Caco-2 (cell line): ENCODE data around the gene MEX3C. TPM values are rescaled to one million over a fixed set of nuclear protein-coding genes. Genes with fewer than 3 reads are reported as not detected.

Experiments used
- BruUV-seq: library from RNA; stranded (reverse); fragments of 400-500 nt; replicated peaks from 2 replicates; lab custom pipeline; 2021; lab: Mats Ljungman, UMichigan
- CTCF ChIA-PET: fragments of 300-600 bp; sonication (Branson Sonifier 250); formaldehyde crosslinking; loops from one replicate; lab custom pipeline; 2022; ENCODE audit warnings: antibody characterized with exemption; lab: Charles Lee
- POLR2A ChIA-PET: fragments of 300-600 bp; sonication (Branson Sonifier 250); formaldehyde crosslinking; loops from one replicate; lab custom pipeline; 2022; ENCODE audit warnings: antibody characterized with exemption; lab: Charles Lee
- DNase-seq, 2 experiments: peaks; one replicate each; pipeline versions ENCODE4 v3.0.0 to v3.0.0-alpha.2; 2020 to 2022
- H3K27me3 ChIP-seq: replicated peaks from 2 replicates; pipeline ENCODE4 v1.6.0; 2011; ENCODE audit warnings: low read length; ENCODE audit not compliant: control insufficient read depth, insufficient read depth
- H3K36me3 ChIP-seq: 2 replicates; pipeline ENCODE4 v1.5.1; 2011; ENCODE audit warnings: low read length; ENCODE audit not compliant: control insufficient read depth, insufficient read depth
- H3K4me1 ChIP-seq: fragments of 250-450 bp; sonication (Bioruptor Pico); 2 replicates; pipeline ENCODE4 v1.5.1; 2020; ENCODE audit warnings: mild to moderate bottlenecking
- H3K4me3 ChIP-seq: 2 replicates; pipeline ENCODE4 v1.5.1; 2011; ENCODE audit warnings: low read depth, mild to moderate bottlenecking, control low read depth, low read length
- H3K9me3 ChIP-seq: fragments of 250-450 bp; sonication (Bioruptor Pico); 2 replicates; pipeline ENCODE4 v1.5.1; 2020; ENCODE audit warnings: mild to moderate bottlenecking, moderate library complexity
- H3K27ac Mint-ChIP-seq: one replicate; pipeline ENCODE4 v1.8.0; 2022; ENCODE audit warnings: mixed read lengths; ENCODE audit not compliant: unreplicated experiment
- H3K27me3 Mint-ChIP-seq: one replicate; pipeline ENCODE4 v1.8.0; 2022; ENCODE audit warnings: mixed read lengths; ENCODE audit not compliant: insufficient read depth, unreplicated experiment
- H3K36me3 Mint-ChIP-seq: one replicate; pipeline ENCODE4 v1.8.0; 2022; ENCODE audit warnings: mild to moderate bottlenecking, mixed read lengths; ENCODE audit not compliant: insufficient read depth, unreplicated experiment
- H3K4me1 Mint-ChIP-seq: one replicate; pipeline ENCODE4 v1.8.0; 2022; ENCODE audit warnings: low read depth, mixed read lengths; ENCODE audit not compliant: unreplicated experiment
- H3K4me3 Mint-ChIP-seq: one replicate; pipeline ENCODE4 v1.8.0; 2022; ENCODE audit warnings: mild to moderate bottlenecking, moderate library complexity, mixed read lengths; ENCODE audit not compliant: unreplicated experiment
- H3K9me3 Mint-ChIP-seq: one replicate; pipeline ENCODE4 v1.8.0; 2022; ENCODE audit warnings: mixed read lengths; ENCODE audit not compliant: unreplicated experiment
- intact Hi-C: fragments of 100-400 bp; cut with micrococcal nuclease; formaldehyde crosslinking; loops from one replicate; pipeline ENCODE4 v1.10.0; 2022; ENCODE audit not compliant: unreplicated experiment
- total RNA-seq: library from RNA; stranded (reverse); gene quantifications from 2 replicates; pipeline ENCODE4 v1.2.3, GENCODE V29; 2022
- TF ChIP-seq, protein P1 (sequence below), 2 experiments: fragments of 200-600 bp in 1 of 2; IDR thresholded peaks; 1 replicate in 1 of 2; 2 replicates in 1 of 2; pipeline versions ENCODE4 v1.5.1 to v1.8.0; 2011 to 2022; ENCODE audit warnings: antibody characterized with exemption in 1 of 2, control low read depth in 1 of 2, inconsistent platforms in 1 of 2, low read depth in 1 of 2, low read length in 1 of 2, mild to moderate bottlenecking in 1 of 2, moderate library complexity in 1 of 2; ENCODE audit not compliant: insufficient read depth in 1 of 2, severe bottlenecking in 1 of 2, unreplicated experiment in 1 of 2

Gene MEX3C
- total RNA-seq, 1 experiment from 2014 or later: 47.0 TPM

DNA sequence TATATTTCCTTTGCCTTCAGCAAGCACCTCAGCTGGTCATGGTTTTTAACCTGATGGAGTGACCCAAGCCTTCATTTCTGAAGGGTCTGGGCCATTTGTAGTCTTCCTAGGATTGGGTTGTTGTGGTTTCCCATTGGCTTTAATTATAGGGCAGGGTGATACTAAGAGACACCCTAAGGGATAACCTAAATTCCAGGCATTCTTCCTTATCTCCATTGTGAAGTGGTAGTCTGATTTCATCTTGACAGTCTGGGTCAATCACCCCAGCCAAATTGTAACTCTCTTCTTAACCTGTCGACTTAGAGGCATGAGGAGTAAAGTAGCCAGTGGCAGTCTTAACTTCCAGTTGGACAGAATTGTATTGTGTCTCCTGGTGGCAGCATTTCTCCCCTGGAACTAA lies 30.2 kb upstream of the MEX3C start:
- Mint-ChIP-seq H3K27ac (no peak overlapping the region), H3K4me3 (no peak overlapping the region), H3K36me3 (no peaks in the 10 kb centered on the region), H3K4me1 (peaks cover 8% of the 10 kb centered on the region), H3K9me3 (no peaks in the 10 kb centered on the region), H3K27me3 (no peaks in the 10 kb centered on the region)
- TF ChIP-seq, protein P1, sequence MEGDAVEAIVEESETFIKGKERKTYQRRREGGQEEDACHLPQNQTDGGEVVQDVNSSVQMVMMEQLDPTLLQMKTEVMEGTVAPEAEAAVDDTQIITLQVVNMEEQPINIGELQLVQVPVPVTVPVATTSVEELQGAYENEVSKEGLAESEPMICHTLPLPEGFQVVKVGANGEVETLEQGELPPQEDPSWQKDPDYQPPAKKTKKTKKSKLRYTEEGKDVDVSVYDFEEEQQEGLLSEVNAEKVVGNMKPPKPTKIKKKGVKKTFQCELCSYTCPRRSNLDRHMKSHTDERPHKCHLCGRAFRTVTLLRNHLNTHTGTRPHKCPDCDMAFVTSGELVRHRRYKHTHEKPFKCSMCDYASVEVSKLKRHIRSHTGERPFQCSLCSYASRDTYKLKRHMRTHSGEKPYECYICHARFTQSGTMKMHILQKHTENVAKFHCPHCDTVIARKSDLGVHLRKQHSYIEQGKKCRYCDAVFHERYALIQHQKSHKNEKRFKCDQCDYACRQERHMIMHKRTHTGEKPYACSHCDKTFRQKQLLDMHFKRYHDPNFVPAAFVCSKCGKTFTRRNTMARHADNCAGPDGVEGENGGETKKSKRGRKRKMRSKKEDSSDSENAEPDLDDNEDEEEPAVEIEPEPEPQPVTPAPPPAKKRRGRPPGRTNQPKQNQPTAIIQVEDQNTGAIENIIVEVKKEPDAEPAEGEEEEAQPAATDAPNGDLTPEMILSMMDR (IDR thresholded peaks at IDR 0.05; ENCODE audit: insufficient read depth in 1 of 2, low read depth in 1 of 2, low read length in 1 of 2, severe bottlenecking in 1 of 2, unreplicated experiment in 1 of 2): no peak
- H3K27me3 ChIP-seq: no peaks in the 10 kb centered on the region
- CTCF ChIA-PET: no interaction called here
- no peak for DNase-seq
- peaks cover 5% of the 10 kb centered on the region; the same call in 1 of the 2 replicates for H3K4me1 ChIP-seq
- intact Hi-C loops: no loop called here
- BruUV-seq: no TSS peak
- POLR2A ChIA-PET: no interaction called here
- no peak overlapping the region for H3K4me3 ChIP-seq
- no peaks in the 10 kb centered on the region for H3K36me3 ChIP-seq
- H3K9me3 ChIP-seq: no peaks in the 10 kb centered on the region

DNA sequence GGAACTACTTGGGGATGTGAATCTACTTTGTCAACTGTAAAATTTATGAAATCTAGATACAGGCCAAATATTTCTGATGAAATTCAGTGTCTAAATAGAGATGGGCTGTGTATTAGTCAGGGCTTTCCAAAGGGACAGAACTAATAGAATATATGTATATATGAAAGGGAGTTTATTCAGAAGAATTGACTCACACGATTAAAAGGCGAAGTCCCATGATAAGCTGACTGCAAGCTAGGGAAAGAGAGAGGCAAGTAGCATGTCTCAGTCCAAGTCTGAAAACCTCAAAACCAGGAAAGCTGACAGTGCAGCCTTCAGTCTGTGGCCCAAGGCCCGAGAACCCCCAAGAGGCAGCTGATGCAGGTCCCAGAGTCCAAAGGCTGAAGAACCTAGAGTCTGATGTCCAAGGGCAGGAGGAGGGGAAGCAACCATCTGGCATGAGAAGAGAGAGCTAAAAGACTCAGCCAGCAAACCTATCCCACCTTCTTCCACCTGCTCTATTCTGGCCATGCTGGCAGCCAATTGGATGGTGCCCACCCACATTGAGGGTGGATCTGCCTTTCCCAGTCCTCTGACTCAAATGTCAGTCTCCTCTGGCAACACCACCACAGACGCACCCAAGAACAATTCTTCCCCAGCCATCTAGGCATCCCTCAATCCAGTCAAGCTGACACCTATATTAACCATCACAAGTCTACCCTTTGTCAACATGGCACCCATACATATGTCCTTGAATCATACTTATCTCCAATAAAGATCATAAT lies 29.3 kb upstream of the MEX3C start:
- ChIA-PET CTCF (no interaction called here), POLR2A (no interaction called here)
- no TSS peak for BruUV-seq
- no peaks in the 10 kb centered on the region for H3K9me3 Mint-ChIP-seq
- H3K36me3 ChIP-seq: no peaks in the 10 kb centered on the region
- no peaks in the 10 kb centered on the region for H3K27me3 Mint-ChIP-seq
- H3K4me3 ChIP-seq: no peak overlapping the region
- TF ChIP-seq, protein P1 (IDR thresholded peaks at IDR 0.05; ENCODE audit: insufficient read depth in 1 of 2, low read depth in 1 of 2, low read length in 1 of 2, severe bottlenecking in 1 of 2, unreplicated experiment in 1 of 2): no peak
- H3K9me3 ChIP-seq: no peaks in the 10 kb centered on the region
- DNase-seq: no peak
- no peak overlapping the region for H3K27ac Mint-ChIP-seq
- intact Hi-C loops: no loop called here
- no peak overlapping the region for H3K4me3 Mint-ChIP-seq
- no peaks in the 10 kb centered on the region for H3K36me3 Mint-ChIP-seq
- H3K4me1 Mint-ChIP-seq: peaks cover 8% of the 10 kb centered on the region
- H3K4me1 ChIP-seq: peaks cover 5% of the 10 kb centered on the region; the same call in 1 of the 2 replicates
- H3K27me3 ChIP-seq: no peaks in the 10 kb centered on the region

DNA sequence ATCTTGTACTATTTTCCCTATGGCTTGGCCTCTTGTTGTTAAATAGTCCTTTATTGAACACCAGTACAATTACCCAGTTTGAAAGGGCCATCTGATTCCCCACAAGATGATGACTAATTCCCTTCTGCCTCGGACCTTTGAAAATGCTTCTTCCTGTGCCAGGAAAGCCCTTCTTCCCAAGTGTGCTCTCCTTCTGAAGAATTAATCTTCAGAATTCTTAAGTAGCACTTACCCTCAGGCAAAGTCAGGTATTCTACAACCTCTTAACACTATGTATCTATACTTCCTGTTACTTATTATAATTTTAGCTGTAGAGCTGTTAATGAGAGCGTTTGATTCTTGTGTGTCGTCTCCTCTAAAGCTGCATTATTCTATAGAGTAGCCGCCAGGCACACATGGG lies 28.6 kb upstream of the MEX3C start:
- Histone ChIP-seq H3K4me3 (no peak overlapping the region), H3K27me3 (no peaks in the 10 kb centered on the region), H3K9me3 (no peaks in the 10 kb centered on the region), H3K36me3 (no peaks in the 10 kb centered on the region), H3K4me1 (peaks cover 5% of the 10 kb centered on the region; the same call in 1 of the 2 replicates)
- H3K4me1 Mint-ChIP-seq: peaks cover 8% of the 10 kb centered on the region
- BruUV-seq: no TSS peak
- no peak overlapping the region for H3K27ac Mint-ChIP-seq
- CTCF ChIA-PET: no interaction called here
- TF ChIP-seq, protein P1 (IDR thresholded peaks at IDR 0.05; ENCODE audit: insufficient read depth in 1 of 2, low read depth in 1 of 2, low read length in 1 of 2, severe bottlenecking in 1 of 2, unreplicated experiment in 1 of 2): no peak
- no peaks in the 10 kb centered on the region for H3K9me3 Mint-ChIP-seq
- no peak for DNase-seq
- POLR2A ChIA-PET: no interaction called here
- no peaks in the 10 kb centered on the region for H3K27me3 Mint-ChIP-seq
- H3K4me3 Mint-ChIP-seq: no peak overlapping the region
- intact Hi-C loops: no loop called here
- H3K36me3 Mint-ChIP-seq: no peaks in the 10 kb centered on the region
